Activated B cell treated with CpG ODN at 0.5 μM for 24 hours (primary cell): Measurements from ENCODE around the gene LCN15. TPM values are rescaled to one million over a fixed set of nuclear protein-coding genes. Genes with fewer than 3 reads are reported as not detected.

ENCODE experiments used
- ATAC-seq: fragments of 200-7000 bp; cut with Tn5 transposase; one replicate; pipeline ENCODE4 v1.10.0; 2021; ENCODE audit warnings: low read depth, mild to moderate bottlenecking, moderate library complexity
- CTCF ChIA-PET: fragments of 350-600 bp; sonication (Branson Sonifier 250); formaldehyde crosslinking; loops from one replicate; lab custom pipeline; 2021; ENCODE audit warnings: antibody characterized with exemption; lab: Charles Lee
- POLR2A ChIA-PET: fragments of 350-600 bp; sonication (Branson Sonifier 250); formaldehyde crosslinking; loops from one replicate; lab custom pipeline; 2021; ENCODE audit warnings: antibody characterized with exemption; lab: Charles Lee
- DNase-seq: peaks from one replicate; pipeline ENCODE4 v3.0.0; 2022
- H3K27ac Mint-ChIP-seq: one replicate; pipeline ENCODE4 v1.8.0; 2020; ENCODE audit warnings: mixed read lengths
- H3K27me3 Mint-ChIP-seq: one replicate; pipeline ENCODE4 v1.8.0; 2021; ENCODE audit warnings: mixed read lengths
- H3K36me3 Mint-ChIP-seq: one replicate; pipeline ENCODE4 v1.8.0; 2021; ENCODE audit warnings: low read depth, mixed read lengths
- H3K4me1 Mint-ChIP-seq: one replicate; pipeline ENCODE4 v1.8.0; 2021; ENCODE audit warnings: mixed read lengths
- H3K4me3 Mint-ChIP-seq: one replicate; pipeline ENCODE4 v1.8.0; 2020; ENCODE audit warnings: mild to moderate bottlenecking, mixed read lengths
- H3K9me3 Mint-ChIP-seq: one replicate; pipeline ENCODE4 v1.8.0; 2020; ENCODE audit warnings: mixed read lengths
- intact Hi-C: fragments of 100-400 bp; cut with micrococcal nuclease; formaldehyde crosslinking; loops from one replicate; pipeline ENCODE4 v1.15.1; 2024
- total RNA-seq: library from RNA; stranded (reverse); gene quantifications from 2 replicates; pipeline ENCODE4 v1.2.3, GENCODE V29; 2022
- TF ChIP-seq, protein P1 (sequence below): fragments of 200-600 bp; IDR thresholded peaks from one replicate; pipeline ENCODE4 v1.8.0; 2022; ENCODE audit warnings: antibody characterized with exemption, mild to moderate bottlenecking

LCN15 gene
- total RNA-seq, 1 donor from 2014 or later, result not detected

GRCh38 chr9:136779808-136780207 lies 15.5 kb upstream of the LCN15 start:
- TF ChIP-seq, protein P1, sequence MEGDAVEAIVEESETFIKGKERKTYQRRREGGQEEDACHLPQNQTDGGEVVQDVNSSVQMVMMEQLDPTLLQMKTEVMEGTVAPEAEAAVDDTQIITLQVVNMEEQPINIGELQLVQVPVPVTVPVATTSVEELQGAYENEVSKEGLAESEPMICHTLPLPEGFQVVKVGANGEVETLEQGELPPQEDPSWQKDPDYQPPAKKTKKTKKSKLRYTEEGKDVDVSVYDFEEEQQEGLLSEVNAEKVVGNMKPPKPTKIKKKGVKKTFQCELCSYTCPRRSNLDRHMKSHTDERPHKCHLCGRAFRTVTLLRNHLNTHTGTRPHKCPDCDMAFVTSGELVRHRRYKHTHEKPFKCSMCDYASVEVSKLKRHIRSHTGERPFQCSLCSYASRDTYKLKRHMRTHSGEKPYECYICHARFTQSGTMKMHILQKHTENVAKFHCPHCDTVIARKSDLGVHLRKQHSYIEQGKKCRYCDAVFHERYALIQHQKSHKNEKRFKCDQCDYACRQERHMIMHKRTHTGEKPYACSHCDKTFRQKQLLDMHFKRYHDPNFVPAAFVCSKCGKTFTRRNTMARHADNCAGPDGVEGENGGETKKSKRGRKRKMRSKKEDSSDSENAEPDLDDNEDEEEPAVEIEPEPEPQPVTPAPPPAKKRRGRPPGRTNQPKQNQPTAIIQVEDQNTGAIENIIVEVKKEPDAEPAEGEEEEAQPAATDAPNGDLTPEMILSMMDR, result no peak
- H3K9me3 Mint-ChIP-seq, result no peaks in the 10 kb centered on the region
- intact Hi-C loops, result no loop called here
- ATAC-seq (no peak), DNase-seq (no peak)
- peaks cover 8% of the 10 kb centered on the region for H3K4me1 Mint-ChIP-seq
- no peak overlapping the region for H3K4me3 Mint-ChIP-seq
- H3K27ac Mint-ChIP-seq, result no peak overlapping the region
- H3K27me3 Mint-ChIP-seq, result peaks cover 18% of the 10 kb centered on the region
- no peaks in the 10 kb centered on the region for H3K36me3 Mint-ChIP-seq
- ChIA-PET POLR2A (no interaction called here), CTCF (no interaction called here)

DNA sequence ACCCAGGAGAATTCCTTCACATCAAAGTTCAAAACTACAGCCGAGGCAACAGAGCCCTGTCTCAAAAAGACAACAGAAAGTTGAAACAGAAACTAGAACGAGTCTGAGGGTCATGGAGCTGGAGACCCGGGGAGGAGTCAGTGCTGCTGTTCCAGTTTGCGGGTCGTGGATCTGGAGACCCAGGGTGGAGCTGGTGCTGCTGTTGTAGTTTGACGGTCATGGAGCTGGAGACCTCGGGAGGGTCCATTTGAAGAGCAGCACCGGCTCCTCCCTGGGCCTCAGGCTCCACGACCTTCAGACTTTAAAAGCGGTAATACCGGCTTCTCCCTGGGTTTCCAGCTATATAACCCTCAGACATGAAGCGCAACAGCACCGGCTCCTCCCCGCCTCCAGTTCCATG lies 13.0 kb upstream of the LCN15 start:
- ChIA-PET POLR2A (interaction anchor here (0.7 to 1.6 kb wide), 3 partner anchors 30 to 258 kb away, joined by 3 to 4 read pairs (median 3); partner anchors contain the start of gene RABL6), CTCF (interaction anchor here (1.2 to 2.3 kb wide), 5 partner anchors 9 to 269 kb away, joined by 3 to 15 read pairs (median 6); partner anchors contain the start of gene NPDC1)
- no peak for ATAC-seq
- no peak overlapping the region for H3K27ac Mint-ChIP-seq
- peaks cover 18% of the 10 kb centered on the region for H3K27me3 Mint-ChIP-seq
- intact Hi-C loops, result no loop called here
- TF ChIP-seq, protein P1, result no peak
- H3K9me3 Mint-ChIP-seq, result peaks cover 4% of the 10 kb centered on the region
- no peak for DNase-seq
- peaks cover 5% of the 10 kb centered on the region for H3K4me1 Mint-ChIP-seq
- no peak overlapping the region for H3K4me3 Mint-ChIP-seq
- no peaks in the 10 kb centered on the region for H3K36me3 Mint-ChIP-seq

DNA sequence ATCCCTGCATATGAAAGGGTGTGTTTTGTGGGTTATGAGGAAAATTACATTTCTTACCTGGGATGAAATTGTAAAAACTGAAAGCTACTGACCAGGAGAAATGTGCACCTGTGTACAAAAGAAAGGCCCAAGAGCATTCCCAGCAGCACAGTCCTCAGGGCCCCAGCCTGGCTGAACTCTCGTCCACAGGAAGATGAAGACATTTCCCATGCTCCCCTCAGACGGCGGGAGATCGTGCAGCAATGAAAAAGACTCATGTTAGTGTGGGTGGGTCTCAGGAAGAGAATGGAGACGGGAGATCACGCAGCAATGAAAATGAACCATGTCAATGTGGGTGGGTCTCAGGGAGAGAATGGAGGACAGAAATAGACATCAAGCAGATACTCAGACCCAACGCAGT lies 12.6 kb upstream of the LCN15 start:
- ATAC-seq (no peak), DNase-seq (no peak)
- intact Hi-C loops, result no loop called here
- peaks cover 4% of the 10 kb centered on the region for H3K9me3 Mint-ChIP-seq
- no peak overlapping the region for H3K4me3 Mint-ChIP-seq
- ChIA-PET CTCF (interaction anchor here (1.2 to 2.3 kb wide), 4 partner anchors 10 to 258 kb away, joined by 3 to 15 read pairs (median 7); no protein-coding TSS in a partner anchor), POLR2A (no interaction called here)
- H3K27ac Mint-ChIP-seq, result no peak overlapping the region
- H3K36me3 Mint-ChIP-seq, result no peaks in the 10 kb centered on the region
- peaks cover 5% of the 10 kb centered on the region for H3K4me1 Mint-ChIP-seq
- H3K27me3 Mint-ChIP-seq, result peaks cover 18% of the 10 kb centered on the region
- TF ChIP-seq, protein P1, result no peak

GRCh38 chr9:136775191-136775590 lies 10.9 kb upstream of the LCN15 start:
- Mint-ChIP-seq H3K4me1 (peaks cover 10% of the 10 kb centered on the region), H3K4me3 (no peak overlapping the region), H3K9me3 (peaks cover 4% of the 10 kb centered on the region), H3K36me3 (no peaks in the 10 kb centered on the region), H3K27me3 (peaks cover 19% of the 10 kb centered on the region), H3K27ac (no peak overlapping the region)
- no peak for DNase-seq
- ChIA-PET POLR2A (no interaction called here), CTCF (no interaction called here)
- TF ChIP-seq, protein P1, result no peak
- intact Hi-C loops, result no loop called here
- ATAC-seq, result no peak

DNA sequence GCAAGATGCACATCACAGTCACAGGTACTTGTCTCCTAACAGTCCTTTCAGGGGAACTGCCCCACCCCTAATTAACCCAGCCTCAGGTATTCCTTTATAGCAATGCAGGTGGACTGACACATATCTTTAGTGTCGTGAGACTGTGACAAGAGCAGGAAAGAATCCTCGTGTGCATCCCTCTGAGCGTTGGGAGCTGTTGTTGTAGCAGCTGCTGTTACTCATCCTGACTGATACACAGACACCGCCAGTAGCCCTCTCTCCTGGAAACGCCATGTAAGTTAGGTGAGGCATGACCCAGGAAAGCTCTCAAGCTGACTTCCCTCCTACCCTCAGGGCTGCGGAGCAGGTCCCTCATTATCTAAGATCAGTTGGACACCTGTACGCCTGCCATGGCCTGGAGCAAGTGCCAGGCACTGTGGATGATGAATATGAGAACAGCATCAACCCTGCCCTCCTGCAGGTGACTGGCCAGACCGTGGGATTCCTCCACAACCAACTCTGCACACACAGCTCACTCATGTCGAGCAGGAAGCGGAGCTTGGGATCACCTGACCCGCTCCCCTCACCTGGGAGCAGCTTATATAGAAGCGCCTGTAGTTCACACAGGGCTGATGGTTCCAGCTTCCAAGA lies 10.2 kb upstream of the LCN15 start:
- intact Hi-C loops, result no loop called here
- H3K9me3 Mint-ChIP-seq, result peaks cover 4% of the 10 kb centered on the region
- peaks cover 19% of the 10 kb centered on the region for H3K27me3 Mint-ChIP-seq
- ChIA-PET CTCF (no interaction called here), POLR2A (no interaction called here)
- no peak overlapping the region for H3K4me3 Mint-ChIP-seq
- no peaks in the 10 kb centered on the region for H3K36me3 Mint-ChIP-seq
- no peak overlapping the region for H3K27ac Mint-ChIP-seq
- TF ChIP-seq, protein P1, result no peak
- DNase-seq (no peak), ATAC-seq (no peak)
- H3K4me1 Mint-ChIP-seq, result peaks cover 13% of the 10 kb centered on the region
